ENCODE measurements around the gene FAM187B. TPM values are rescaled to one million over a fixed set of nuclear protein-coding genes. Genes with fewer than 3 reads are reported as not detected.
A peak's percentile ranks its signal among the peaks of the same experiment; 100 is the strongest.
"Not testable (repeated sequence)": the region's sequence is repeated elsewhere in the genome, so short reads cannot be mapped to it uniquely, and the experiment has no call there.

FAM187B gene
- total RNA-seq, 1 experiment from 2014 or later: not detected

GRCh38 chr19:35240327-35240726, 11.8 kb upstream of the FAM187B start:
- H3K4me1 ChIP-seq (ENCODE audit: insufficient read depth, low read length, poor library complexity, severe bottlenecking): no peaks in the 10 kb centered on the region
- TF ChIP-seq EZH2 (IDR thresholded peaks at IDR 0.05; ENCODE audit: borderline replicate concordance, low read depth, low read length, poor library complexity, severe bottlenecking) (no peak), CTCF (conservative IDR thresholded peaks at IDR 0.05; ENCODE audit: low read depth, low read length) (no peak)
- H3K27me3 ChIP-seq (replicated peaks; ENCODE audit: insufficient read depth, low read depth, low read length, poor library complexity): peaks cover 27% of the 10 kb centered on the region
- BruUV-seq (replicated peaks): no TSS peak
- no peaks in the 10 kb centered on the region for H3K36me3 ChIP-seq (ENCODE audit: insufficient read depth, low read length, poor library complexity, severe bottlenecking)
- H3K27ac ChIP-seq (ENCODE audit: low read depth, low read length, poor library complexity, severe bottlenecking): no peak overlapping the region
- intact Hi-C loops (cut with micrococcal nuclease; ENCODE audit: unreplicated experiment): loop anchor here (10.0 kb wide), 1 partner anchor 86 kb away; the partner anchor contains the start of gene FXYD5
- ChIA-PET POLR2A (ENCODE audit: low non-redundant PET) (no interaction called here), CTCF (no interaction called here)
- no peak overlapping the region for H3K4me3 ChIP-seq (ENCODE audit: low read depth, low read length, poor library complexity, severe bottlenecking)
- no peak for DNase-seq (ENCODE audit: low spot score)
- peaks cover 9% of the 10 kb centered on the region for H3K9me3 ChIP-seq (ENCODE audit: low read depth, low read length, poor library complexity, severe bottlenecking)

GRCh38 chr19:35239597-35239996, 11.1 kb upstream of the FAM187B start:
- H3K36me3 ChIP-seq (ENCODE audit: insufficient read depth, low read length, poor library complexity, severe bottlenecking); DNase-seq (ENCODE audit: low spot score); CTCF ChIA-PET; H3K4me3 ChIP-seq (ENCODE audit: low read depth, low read length, poor library complexity, severe bottlenecking); H3K4me1 ChIP-seq (ENCODE audit: insufficient read depth, low read length, poor library complexity, severe bottlenecking); POLR2A ChIA-PET (ENCODE audit: low non-redundant PET); intact Hi-C loops (cut with micrococcal nuclease; ENCODE audit: unreplicated experiment); H3K27ac ChIP-seq (ENCODE audit: low read depth, low read length, poor library complexity, severe bottlenecking); BruUV-seq (replicated peaks); H3K9me3 ChIP-seq (ENCODE audit: low read depth, low read length, poor library complexity, severe bottlenecking): not testable (repeated sequence)
- peaks cover 23% of the 10 kb centered on the region for H3K27me3 ChIP-seq (replicated peaks; ENCODE audit: insufficient read depth, low read depth, low read length, poor library complexity)

GRCh38 chr19:35236638-35237400, 8.3 kb upstream of the FAM187B start:
- DNase-seq (ENCODE audit: low spot score): peak; percentile 14
- intact Hi-C loops (cut with micrococcal nuclease; ENCODE audit: unreplicated experiment): no loop called here
- H3K27me3 ChIP-seq (replicated peaks; ENCODE audit: insufficient read depth, low read depth, low read length, poor library complexity): peaks cover 15% of the 10 kb centered on the region
- no peaks in the 10 kb centered on the region for H3K36me3 ChIP-seq (ENCODE audit: insufficient read depth, low read length, poor library complexity, severe bottlenecking)
- CTCF ChIA-PET: no interaction called here
- POLR2A ChIA-PET (ENCODE audit: low non-redundant PET): no interaction called here
- no peaks in the 10 kb centered on the region for H3K4me1 ChIP-seq (ENCODE audit: insufficient read depth, low read length, poor library complexity, severe bottlenecking)
- H3K4me3 ChIP-seq (ENCODE audit: low read depth, low read length, poor library complexity, severe bottlenecking): no peak overlapping the region
- H3K9me3 ChIP-seq (ENCODE audit: low read depth, low read length, poor library complexity, severe bottlenecking): peaks cover 4% of the 10 kb centered on the region
- H3K27ac ChIP-seq (ENCODE audit: low read depth, low read length, poor library complexity, severe bottlenecking): no peak overlapping the region
- TF ChIP-seq CTCF (conservative IDR thresholded peaks at IDR 0.05; ENCODE audit: low read depth, low read length): 0 out of 2 replicates have a peak, but pooled peaks have one; percentile 14
- TF ChIP-seq EZH2 (IDR thresholded peaks at IDR 0.05; ENCODE audit: borderline replicate concordance, low read depth, low read length, poor library complexity, severe bottlenecking): no peak
- BruUV-seq (replicated peaks): no TSS peak

GRCh38 chr19:35232912-35233311, 4.4 kb upstream of the FAM187B start:
- no peaks in the 10 kb centered on the region for H3K27me3 ChIP-seq (replicated peaks; ENCODE audit: insufficient read depth, low read depth, low read length, poor library complexity)
- intact Hi-C loops (cut with micrococcal nuclease; ENCODE audit: unreplicated experiment): no loop called here
- DNase-seq (ENCODE audit: low spot score): no peak
- H3K9me3 ChIP-seq (ENCODE audit: low read depth, low read length, poor library complexity, severe bottlenecking): no peaks in the 10 kb centered on the region
- BruUV-seq (replicated peaks): no TSS peak
- TF ChIP-seq CTCF (conservative IDR thresholded peaks at IDR 0.05; ENCODE audit: low read depth, low read length) (no peak), EZH2 (IDR thresholded peaks at IDR 0.05; ENCODE audit: borderline replicate concordance, low read depth, low read length, poor library complexity, severe bottlenecking) (no peak)
- no peak overlapping the region for H3K27ac ChIP-seq (ENCODE audit: low read depth, low read length, poor library complexity, severe bottlenecking)
- H3K4me1 ChIP-seq (ENCODE audit: insufficient read depth, low read length, poor library complexity, severe bottlenecking): no peaks in the 10 kb centered on the region
- no peaks in the 10 kb centered on the region for H3K36me3 ChIP-seq (ENCODE audit: insufficient read depth, low read length, poor library complexity, severe bottlenecking)
- ChIA-PET CTCF (no interaction called here), POLR2A (ENCODE audit: low non-redundant PET) (no interaction called here)
- H3K4me3 ChIP-seq (ENCODE audit: low read depth, low read length, poor library complexity, severe bottlenecking): no peak overlapping the region

Data from A673 (cell line).